Gastroesophageal sphincter (tissue), 4 donors: ENCODE results near the gene RPP25. TPM values are rescaled to one million over a fixed set of nuclear protein-coding genes. Genes with fewer than 3 reads are reported as not detected.
A peak's percentile ranks its signal among the peaks of the same experiment; 100 is the strongest.

Experiments used
- ATAC-seq: fragments of 150-250 bp; one replicate; pipeline ENCODE4 v1.9.1; 2016; ENCODE audit warnings: mild to moderate bottlenecking, moderate library complexity
- H3K27ac ChIP-seq, 4 donors: fragments of 200-600 bp; sonication (generic) in 3 of 4; 1 replicate in 3 of 4; 2 replicates in 1 of 4; pipeline ENCODE4 v1.5.1; 2016 to 2019
- H3K27me3 ChIP-seq: fragments of 200-600 bp; sonication (generic); one replicate; pipeline ENCODE4 v1.5.1; 2019
- H3K36me3 ChIP-seq, 2 donors: fragments of 200-600 bp; sonication (generic); one replicate each; pipeline ENCODE4 v1.5.1; 2019; ENCODE audit warnings: control low read depth in 1 of 2
- H3K4me1 ChIP-seq, 3 donors: fragments of 200-600 bp; sonication (generic); 1 replicate in 2 of 3; 2 replicates in 1 of 3; pipeline ENCODE4 v1.5.1; 2016 to 2019; ENCODE audit warnings: control low read depth in 2 of 3
- H3K4me3 ChIP-seq, 2 donors: fragments of 200-600 bp; sonication (generic); one replicate each; pipeline ENCODE4 v1.5.1; 2019; ENCODE audit warnings: mild to moderate bottlenecking in 1 of 2, moderate library complexity in 1 of 2
- H3K9me3 ChIP-seq, 3 donors: fragments of 200-600 bp; sonication (generic); one replicate each; pipeline ENCODE4 v1.5.1; 2017 to 2019; ENCODE audit warnings: control low read depth in 2 of 3
- EP300 ChIP-seq: sonication (generic); formaldehyde crosslinking; IDR thresholded peaks from one replicate; pipeline ENCODE4 v1.6.1; 2017; ENCODE audit warnings: antibody characterized with exemption, mild to moderate bottlenecking
- POLR2A ChIP-seq, 2 donors: fragments of 450-650 bp; IDR thresholded peaks; one replicate each; pipeline ENCODE4 v1.6.1; 2017; ENCODE audit warnings: antibody characterized with exemption in 2 of 2, mild to moderate bottlenecking in 2 of 2, moderate library complexity in 1 of 2
- POLR2AphosphoS5 ChIP-seq: sonication (generic); formaldehyde crosslinking; IDR thresholded peaks from one replicate; pipeline ENCODE4 v1.6.1; 2017; ENCODE audit warnings: antibody characterized with exemption
- WGBS, 2 donors: methylation state at CpG; one replicate each; pipeline ENCODE4 v1.1.5; 2018; ENCODE audit warnings: low coverage in 1 of 2; 5-methylcytosine and 5-hydroxymethylcytosine counted together
- total RNA-seq, 4 donors: library from RNA; depleted of rRNA; stranded (reverse); fragments of >200 nt; gene quantifications; one replicate each; pipeline ENCODE4 v1.1.0, GENCODE V29; 2016
- TF ChIP-seq, protein P1 (sequence below), 4 experiments: fragments of 200-600 bp in 2 of 4; fragments of 450-650 bp in 2 of 4; sonication (generic) in 1 of 4; IDR thresholded peaks; one replicate each; pipeline ENCODE4 v1.5.1; 2017 to 2019; ENCODE audit warnings: antibody characterized with exemption in 4 of 4, mild to moderate bottlenecking in 2 of 4, moderate library complexity in 2 of 4

RPP25 gene, protein sequence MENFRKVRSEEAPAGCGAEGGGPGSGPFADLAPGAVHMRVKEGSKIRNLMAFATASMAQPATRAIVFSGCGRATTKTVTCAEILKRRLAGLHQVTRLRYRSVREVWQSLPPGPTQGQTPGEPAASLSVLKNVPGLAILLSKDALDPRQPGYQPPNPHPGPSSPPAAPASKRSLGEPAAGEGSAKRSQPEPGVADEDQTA
- 1 to 10 TPM; 1.6 to 8.0 (median 6.7) TPM for total RNA-seq

DNA sequence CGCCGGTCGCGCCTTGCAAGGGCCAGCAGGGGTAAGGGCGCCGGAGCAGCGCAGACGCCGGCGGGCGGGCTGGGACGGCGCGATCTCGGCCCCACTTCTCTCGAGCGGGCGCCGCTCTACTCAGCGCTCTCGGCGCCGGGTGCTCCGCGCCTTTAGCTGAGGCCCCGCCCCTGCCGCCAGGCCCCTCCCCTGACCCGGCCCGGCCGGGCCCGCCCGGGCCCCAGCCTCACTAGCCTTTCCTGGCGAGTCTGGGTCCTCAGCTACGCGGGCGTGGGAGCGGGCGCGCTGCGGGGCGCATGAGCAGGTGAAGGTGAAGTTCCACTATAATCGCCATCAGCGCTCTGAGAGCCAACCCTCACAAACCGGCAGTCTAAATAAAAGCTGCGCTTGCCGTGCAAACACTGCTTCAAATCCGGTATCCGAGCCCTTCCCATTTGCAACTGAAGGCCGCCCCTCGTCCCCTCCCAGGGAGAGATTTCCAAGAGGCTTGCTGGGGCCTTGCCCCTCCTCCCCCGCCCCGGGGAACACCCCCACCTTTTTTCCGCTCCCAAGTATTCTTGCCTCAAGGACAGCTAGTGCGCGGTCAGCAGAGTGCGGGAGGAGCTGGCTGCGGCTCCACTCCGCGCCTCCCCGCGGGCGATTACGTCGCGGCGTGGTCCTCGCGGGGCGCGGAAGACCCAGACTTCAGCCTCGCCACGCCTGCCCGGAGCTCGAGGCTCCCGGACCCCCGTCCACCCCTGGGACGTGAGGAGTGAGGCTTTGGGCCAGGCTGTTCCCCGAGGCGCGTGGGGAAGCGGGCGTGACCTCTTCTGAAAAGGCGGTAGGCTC, at the start of gene RPP25:
TSS of gene RPP25 (minus strand) at position 125 of the 828 bp plus-strand sequence. CDS start 189 bp downstream, outside the sequence.
- no peaks in the 10 kb centered on the region for H3K36me3 ChIP-seq
- peaks cover 0 to 57% (median 25%) of the 10 kb centered on the region in 3 donors for H3K4me1 ChIP-seq
- peak within 1 kb of the TSS; percentile 23 to 65 for H3K4me3 ChIP-seq
- ATAC-seq: peak; percentile 90
- H3K9me3 ChIP-seq: no peaks in the 10 kb centered on the region
- TF ChIP-seq POLR2A (IDR thresholded peaks at IDR 0.05): peak in 1 of 2 donors; percentile 45
- TF ChIP-seq POLR2AphosphoS5: peak; percentile 7
- no peak for TF ChIP-seq EP300
- H3K27ac ChIP-seq: peak within 1 kb of the TSS in 3 of 4 donors; percentile 67 to 78 (median 73)
- no CpG with 5 or more reads among the region's 83 CpGs for WGBS, 2 donors
- H3K27me3 ChIP-seq: peaks cover 71% of the 10 kb centered on the region

DNA sequence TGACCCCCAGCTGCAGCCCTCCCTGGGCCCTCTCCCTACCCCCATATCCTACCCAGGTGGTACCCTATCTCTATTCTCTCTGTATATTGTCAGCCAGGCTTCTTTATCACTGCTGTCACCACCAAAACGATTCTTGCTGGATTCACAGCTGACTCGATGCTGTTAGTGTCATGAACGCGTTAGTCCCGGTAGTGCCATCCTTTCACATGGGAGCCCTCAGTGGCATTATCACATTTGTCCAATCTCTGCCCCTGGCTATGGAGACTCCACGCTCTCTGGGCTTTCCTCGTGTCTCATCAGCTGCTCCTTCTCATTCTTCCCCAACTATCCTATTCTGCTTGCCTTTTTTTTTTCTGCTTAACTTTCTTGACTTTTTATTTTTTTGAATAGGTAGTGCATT, 45.8 kb upstream of the RPP25 start:
- Histone ChIP-seq H3K27ac (no peak overlapping the region), H3K27me3 (peaks cover 16% of the 10 kb centered on the region), H3K36me3 (no peaks in the 10 kb centered on the region), H3K4me3 (no peak overlapping the region), H3K9me3 (no peaks in the 10 kb centered on the region), H3K4me1 (peaks cover 0 to 1% (median 0%) of the 10 kb centered on the region in 3 donors)
- WGBS, 2 donors: 60 to 66% methylated on average over 7 of the region's 7 CpGs
- ATAC-seq: no peak
- TF ChIP-seq POLR2A (IDR thresholded peaks at IDR 0.05) (no peak), POLR2AphosphoS5 (no peak), EP300 (no peak)
- TF ChIP-seq, protein P1, sequence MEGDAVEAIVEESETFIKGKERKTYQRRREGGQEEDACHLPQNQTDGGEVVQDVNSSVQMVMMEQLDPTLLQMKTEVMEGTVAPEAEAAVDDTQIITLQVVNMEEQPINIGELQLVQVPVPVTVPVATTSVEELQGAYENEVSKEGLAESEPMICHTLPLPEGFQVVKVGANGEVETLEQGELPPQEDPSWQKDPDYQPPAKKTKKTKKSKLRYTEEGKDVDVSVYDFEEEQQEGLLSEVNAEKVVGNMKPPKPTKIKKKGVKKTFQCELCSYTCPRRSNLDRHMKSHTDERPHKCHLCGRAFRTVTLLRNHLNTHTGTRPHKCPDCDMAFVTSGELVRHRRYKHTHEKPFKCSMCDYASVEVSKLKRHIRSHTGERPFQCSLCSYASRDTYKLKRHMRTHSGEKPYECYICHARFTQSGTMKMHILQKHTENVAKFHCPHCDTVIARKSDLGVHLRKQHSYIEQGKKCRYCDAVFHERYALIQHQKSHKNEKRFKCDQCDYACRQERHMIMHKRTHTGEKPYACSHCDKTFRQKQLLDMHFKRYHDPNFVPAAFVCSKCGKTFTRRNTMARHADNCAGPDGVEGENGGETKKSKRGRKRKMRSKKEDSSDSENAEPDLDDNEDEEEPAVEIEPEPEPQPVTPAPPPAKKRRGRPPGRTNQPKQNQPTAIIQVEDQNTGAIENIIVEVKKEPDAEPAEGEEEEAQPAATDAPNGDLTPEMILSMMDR (IDR thresholded peaks at IDR 0.05): no peak

DNA sequence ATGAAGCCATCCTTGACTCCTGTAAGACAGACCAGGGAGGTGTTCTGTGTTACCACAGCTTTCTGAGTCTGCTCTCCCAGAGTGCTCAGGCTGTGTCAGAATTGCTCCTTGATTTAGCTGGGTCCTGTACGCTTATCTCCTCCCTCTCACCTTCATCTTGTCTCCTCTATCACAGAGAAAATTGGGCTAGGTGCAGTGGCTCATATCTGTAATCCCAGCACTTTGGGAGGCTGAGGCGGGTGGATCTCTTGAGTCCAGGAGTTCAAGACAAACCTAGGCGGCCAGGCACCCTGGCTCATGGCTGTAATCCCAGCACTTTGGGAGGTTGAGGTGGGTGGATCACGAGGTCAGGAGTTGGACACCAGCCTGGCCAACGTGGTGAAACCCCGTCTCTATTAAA, 44.7 kb upstream of the RPP25 start:
- no peak for ATAC-seq
- no peaks in the 10 kb centered on the region for H3K9me3 ChIP-seq
- peaks cover 27% of the 10 kb centered on the region for H3K27me3 ChIP-seq
- WGBS, 2 donors: 77 to 84% methylated on average over 1 to 3 of the region's 6 CpGs
- no peak overlapping the region for H3K27ac ChIP-seq
- TF ChIP-seq EP300 (no peak), POLR2AphosphoS5 (no peak), POLR2A (IDR thresholded peaks at IDR 0.05) (no peak)
- TF ChIP-seq, protein P1 (IDR thresholded peaks at IDR 0.05): no peak
- no peaks in the 10 kb centered on the region for H3K36me3 ChIP-seq
- H3K4me3 ChIP-seq: no peak overlapping the region
- peaks cover 0 to 12% (median 2%) of the 10 kb centered on the region in 3 donors for H3K4me1 ChIP-seq

DNA sequence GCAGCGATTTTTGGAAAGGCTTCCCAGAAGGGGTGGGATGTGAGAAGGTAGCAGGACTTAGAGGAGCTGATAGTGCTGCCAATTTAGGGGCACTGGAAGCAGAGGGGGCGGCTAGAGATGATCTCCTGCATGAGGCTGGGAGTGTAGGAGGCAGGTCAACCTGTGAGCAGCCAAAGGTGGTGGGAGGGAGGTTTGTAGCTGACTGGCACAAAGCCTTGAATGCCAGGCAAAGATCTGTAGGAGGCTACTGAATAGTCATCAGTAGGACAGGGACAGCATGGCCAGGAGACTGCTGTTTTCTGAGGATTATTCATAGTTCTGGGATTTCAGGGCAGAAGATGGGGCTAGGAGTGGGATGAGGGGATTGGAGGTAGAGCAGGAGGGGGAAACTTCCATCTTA, 41.0 kb upstream of the RPP25 start:
- H3K9me3 ChIP-seq: no peaks in the 10 kb centered on the region
- no peak for ATAC-seq
- no peak overlapping the region for H3K4me3 ChIP-seq
- no peak overlapping the region for H3K27ac ChIP-seq
- no peak for TF ChIP-seq POLR2A (IDR thresholded peaks at IDR 0.05)
- TF ChIP-seq, protein P1 (IDR thresholded peaks at IDR 0.05): no peak
- no peak for TF ChIP-seq EP300
- TF ChIP-seq POLR2AphosphoS5: no peak
- H3K36me3 ChIP-seq: no peaks in the 10 kb centered on the region
- peaks cover 3 to 21% (median 9%) of the 10 kb centered on the region in 3 donors for H3K4me1 ChIP-seq
- WGBS, 2 donors: 58% methylated on average over 2 of the region's 2 CpGs; no CpG with 5 or more reads in 1 of the 2 donors
- H3K27me3 ChIP-seq: peaks cover 44% of the 10 kb centered on the region

DNA sequence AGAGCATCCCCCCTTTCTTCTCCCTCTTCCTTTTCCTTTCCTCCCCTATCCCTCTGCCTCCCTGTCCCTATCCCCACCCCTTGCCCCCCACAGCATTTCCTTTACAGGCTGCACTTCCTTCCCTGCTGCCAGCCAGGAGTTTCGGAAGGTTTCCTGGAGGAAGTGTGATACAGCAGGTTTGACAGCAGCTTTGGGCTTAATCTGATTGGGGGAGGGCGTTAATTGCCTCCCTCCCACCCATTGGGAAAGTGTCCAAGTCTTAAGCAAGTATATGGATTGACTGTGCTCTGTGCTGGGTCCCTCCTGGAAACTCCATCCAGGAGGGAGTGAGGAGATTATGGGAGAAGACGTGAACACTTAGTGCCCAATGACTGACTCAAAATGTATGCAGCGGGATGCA, 40.6 kb upstream of the RPP25 start:
- TF ChIP-seq EP300: no peak
- TF ChIP-seq, protein P1 (IDR thresholded peaks at IDR 0.05): no peak
- TF ChIP-seq POLR2A (IDR thresholded peaks at IDR 0.05): no peak
- TF ChIP-seq POLR2AphosphoS5: no peak
- H3K4me1 ChIP-seq: peaks cover 3 to 21% (median 9%) of the 10 kb centered on the region in 3 donors
- ATAC-seq: no peak
- H3K27ac ChIP-seq: no peak overlapping the region
- H3K4me3 ChIP-seq: no peak overlapping the region
- no peaks in the 10 kb centered on the region for H3K9me3 ChIP-seq
- 60 to 83% methylated on average over 2 of the region's 4 CpGs for WGBS, 2 donors
- H3K27me3 ChIP-seq: peaks cover 48% of the 10 kb centered on the region
- H3K36me3 ChIP-seq: no peaks in the 10 kb centered on the region
